DND-41 (cell line): ENCODE data around the gene GRB7.

Experiments
- EZH2 ChIP-seq: IDR thresholded peaks from 3 replicates; pipeline ENCODE4 v1.6.1; 2012; ENCODE audit warnings: borderline replicate concordance, low read depth, mild to moderate bottlenecking, moderate library complexity, low read length, inconsistent platforms; ENCODE audit not compliant: severe bottlenecking
- TF ChIP-seq, protein P1 (sequence below): IDR thresholded peaks from 2 replicates; pipeline ENCODE4 v1.5.1; 2012; ENCODE audit warnings: borderline replicate concordance, low read length, moderate library complexity, mild to moderate bottlenecking; ENCODE audit not compliant: poor library complexity, severe bottlenecking; ENCODE audit errors: extremely low read depth

DNA sequence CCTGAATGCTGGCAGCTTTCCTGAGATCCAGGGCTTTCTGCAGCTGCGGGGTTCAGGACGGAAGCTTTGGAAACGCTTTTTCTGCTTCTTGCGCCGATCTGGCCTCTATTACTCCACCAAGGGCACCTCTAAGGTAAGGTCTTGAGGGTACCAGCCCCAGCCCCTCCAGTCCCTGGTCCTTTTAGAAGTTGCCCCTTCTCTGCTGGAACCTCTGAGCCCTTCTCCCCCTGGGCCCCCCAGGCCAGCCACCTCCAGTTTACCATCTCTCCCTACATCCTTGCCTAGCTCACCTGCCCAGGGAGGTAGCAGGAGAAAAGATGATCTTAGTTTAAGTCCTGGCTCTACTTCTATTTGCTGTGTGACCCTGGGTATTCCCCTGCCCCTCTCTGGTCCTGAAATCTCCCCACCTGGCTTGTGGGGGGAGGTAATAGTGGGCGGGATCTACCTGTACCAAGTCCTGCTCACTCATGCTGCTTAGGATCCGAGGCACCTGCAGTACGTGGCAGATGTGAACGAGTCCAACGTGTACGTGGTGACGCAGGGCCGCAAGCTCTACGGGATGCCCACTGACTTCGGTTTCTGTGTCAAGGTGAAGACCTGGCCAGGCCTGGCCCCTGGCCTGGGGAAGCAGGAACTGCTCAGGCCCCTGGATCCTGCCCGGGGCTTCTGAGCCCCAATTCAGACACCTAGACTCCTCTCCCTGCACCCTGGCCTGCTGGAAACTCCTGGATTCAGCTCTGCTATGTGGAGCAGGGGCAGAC, 6.5 kb downstream of the GRB7 start:
- TF ChIP-seq, protein P1, sequence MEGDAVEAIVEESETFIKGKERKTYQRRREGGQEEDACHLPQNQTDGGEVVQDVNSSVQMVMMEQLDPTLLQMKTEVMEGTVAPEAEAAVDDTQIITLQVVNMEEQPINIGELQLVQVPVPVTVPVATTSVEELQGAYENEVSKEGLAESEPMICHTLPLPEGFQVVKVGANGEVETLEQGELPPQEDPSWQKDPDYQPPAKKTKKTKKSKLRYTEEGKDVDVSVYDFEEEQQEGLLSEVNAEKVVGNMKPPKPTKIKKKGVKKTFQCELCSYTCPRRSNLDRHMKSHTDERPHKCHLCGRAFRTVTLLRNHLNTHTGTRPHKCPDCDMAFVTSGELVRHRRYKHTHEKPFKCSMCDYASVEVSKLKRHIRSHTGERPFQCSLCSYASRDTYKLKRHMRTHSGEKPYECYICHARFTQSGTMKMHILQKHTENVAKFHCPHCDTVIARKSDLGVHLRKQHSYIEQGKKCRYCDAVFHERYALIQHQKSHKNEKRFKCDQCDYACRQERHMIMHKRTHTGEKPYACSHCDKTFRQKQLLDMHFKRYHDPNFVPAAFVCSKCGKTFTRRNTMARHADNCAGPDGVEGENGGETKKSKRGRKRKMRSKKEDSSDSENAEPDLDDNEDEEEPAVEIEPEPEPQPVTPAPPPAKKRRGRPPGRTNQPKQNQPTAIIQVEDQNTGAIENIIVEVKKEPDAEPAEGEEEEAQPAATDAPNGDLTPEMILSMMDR = no peak
- no peak for TF ChIP-seq EZH2
